SJSA1 (cell line): ENCODE data around the gene KSR2. TPM values are rescaled to one million over a fixed set of nuclear protein-coding genes. Genes with fewer than 3 reads are reported as not detected.
"Not testable (repeated sequence)": the region's sequence is repeated elsewhere in the genome, so short reads cannot be mapped to it uniquely, and the experiment has no call there.

Experiments
- DNase-seq, 2 experiments: peaks; one replicate each; pipeline ENCODE4 v3.0.0-alpha.2; 2015 to 2020; ENCODE audit warnings: low spot score in 2 of 2, low read depth in 1 of 2
- H3K27ac ChIP-seq: fragments of 250-450 bp; sonication (Bioruptor Pico); 2 replicates; pipeline ENCODE4 v1.5.1; 2020; ENCODE audit warnings: mild to moderate bottlenecking, moderate library complexity
- H3K27me3 ChIP-seq: fragments of 250-450 bp; sonication (Bioruptor Pico); replicated peaks from 2 replicates; pipeline ENCODE4 v1.5.1; 2020; ENCODE audit warnings: mild to moderate bottlenecking, moderate library complexity
- H3K36me3 ChIP-seq: fragments of 250-450 bp; sonication (Bioruptor Pico); 2 replicates; pipeline ENCODE4 v1.5.1; 2020; ENCODE audit warnings: mild to moderate bottlenecking
- H3K4me1 ChIP-seq: fragments of 250-450 bp; sonication (Bioruptor Pico); replicated peaks from 2 replicates; pipeline ENCODE4 v1.6.1; 2021; ENCODE audit warnings: mild to moderate bottlenecking
- H3K4me3 ChIP-seq: fragments of 250-450 bp; sonication (Bioruptor Pico); 2 replicates; pipeline ENCODE4 v1.5.1; 2020; ENCODE audit warnings: mild to moderate bottlenecking
- H3K9me3 ChIP-seq: fragments of 250-450 bp; sonication (Bioruptor Pico); replicated peaks from 2 replicates; pipeline ENCODE4 v1.5.1; 2020; ENCODE audit warnings: mild to moderate bottlenecking
- total RNA-seq: library from RNA; depleted of rRNA; stranded (reverse); fragments of >200 nt; shearing (Covaris generic); gene quantifications from 2 replicates; pipeline ENCODE4 v1.2.3, GENCODE V29; 2014

Gene KSR2
- total RNA-seq, 1 experiment from 2014 or later, result 0.03 TPM

DNA sequence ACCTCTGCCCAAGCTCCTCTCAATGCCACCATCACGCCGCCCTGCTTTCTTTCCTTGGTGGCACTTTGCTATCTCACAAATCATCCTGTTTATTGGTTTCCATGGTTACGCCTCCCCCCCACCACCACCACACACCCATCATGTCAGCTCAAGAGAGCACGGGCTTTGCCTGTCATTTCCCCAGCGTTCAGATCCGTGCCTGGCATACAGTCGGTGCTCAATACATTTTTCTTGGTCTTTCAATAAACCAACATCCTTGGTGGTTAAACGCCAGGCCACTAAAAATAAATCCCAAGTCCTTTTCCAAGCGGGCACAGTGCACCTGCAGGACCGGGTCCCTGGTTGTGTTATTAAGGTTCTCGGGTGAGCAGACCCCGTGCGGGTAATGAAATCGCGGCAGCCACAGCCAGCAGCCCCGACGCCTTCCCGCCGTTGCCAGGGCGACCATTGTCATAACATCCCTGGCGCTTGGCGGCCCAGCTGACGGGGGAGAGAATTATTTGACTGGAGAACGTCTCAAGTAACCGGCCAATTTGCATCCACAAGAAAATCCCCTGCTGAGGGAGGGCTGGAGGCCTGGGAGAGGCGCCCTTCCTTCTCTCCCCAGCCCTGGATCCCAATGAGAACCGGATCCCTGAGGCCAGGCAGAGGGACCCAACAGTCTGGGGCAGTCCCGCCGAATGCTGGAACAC lies 92.9 kb downstream of the KSR2 start:
- Histone ChIP-seq H3K27ac (no peak overlapping the region), H3K36me3 (no peaks in the 10 kb centered on the region), H3K4me3 (no peak overlapping the region), H3K9me3 (no peaks in the 10 kb centered on the region), H3K4me1 (no peaks in the 10 kb centered on the region), H3K27me3 (no peaks in the 10 kb centered on the region)
- DNase-seq, result no peak

DNA sequence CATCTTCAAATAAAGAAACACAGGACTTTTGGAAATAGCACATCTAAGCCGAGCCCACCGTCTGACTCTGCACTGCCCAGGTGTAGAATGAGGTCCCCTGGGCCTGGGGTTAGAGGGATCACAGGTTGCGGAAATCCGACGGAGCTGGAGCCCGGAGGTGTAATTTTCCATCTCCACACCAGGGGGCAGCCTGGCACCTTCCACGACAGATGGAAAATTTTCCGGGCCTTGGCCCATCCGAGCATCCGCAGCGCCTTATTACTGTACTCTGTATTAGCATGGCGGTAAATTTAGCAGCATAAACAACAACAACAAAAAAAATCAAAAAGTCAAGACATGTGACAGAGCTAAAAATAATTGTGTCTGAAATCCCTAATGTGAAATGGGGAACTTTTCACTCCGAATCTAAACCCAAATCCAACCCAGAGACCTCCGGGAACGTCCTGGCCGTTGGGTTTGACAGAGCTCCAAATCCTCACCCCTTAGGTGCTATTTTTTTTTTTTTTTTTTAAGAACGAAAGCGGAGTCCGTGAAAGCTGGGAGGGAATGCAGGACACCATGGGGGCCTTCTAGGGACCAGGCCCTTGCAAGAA lies 93.9 kb downstream of the KSR2 start:
- no peaks in the 10 kb centered on the region for H3K9me3 ChIP-seq
- peak; percentile 48 to 59 for DNase-seq
- no peaks in the 10 kb centered on the region for H3K4me1 ChIP-seq
- H3K27ac ChIP-seq, result no peak overlapping the region
- no peaks in the 10 kb centered on the region for H3K36me3 ChIP-seq
- H3K27me3 ChIP-seq, result no peaks in the 10 kb centered on the region
- no peak overlapping the region for H3K4me3 ChIP-seq

DNA sequence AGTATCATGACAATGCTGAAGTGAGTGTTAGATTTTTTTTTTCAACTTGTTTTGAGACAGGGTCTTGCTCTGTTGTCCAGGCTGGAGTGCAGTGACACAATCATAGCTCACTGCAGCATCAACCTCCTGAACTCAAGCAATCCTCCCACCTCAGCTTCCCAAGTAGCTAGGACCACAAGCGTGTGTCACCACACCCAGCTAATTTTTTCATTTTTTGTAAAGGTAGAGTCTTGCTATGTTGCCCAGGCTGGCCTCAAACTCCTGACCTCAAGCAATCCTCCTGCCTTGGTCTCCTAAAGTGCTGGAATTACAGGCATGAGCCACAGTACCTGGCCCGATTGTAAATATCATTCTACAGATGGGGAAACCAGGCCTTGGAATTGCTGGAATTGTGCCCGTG lies 94.6 kb downstream of the KSR2 start:
- H3K36me3 ChIP-seq, H3K4me3 ChIP-seq, DNase-seq, H3K4me1 ChIP-seq, H3K9me3 ChIP-seq, H3K27ac ChIP-seq, H3K27me3 ChIP-seq: not testable (repeated sequence)

DNA sequence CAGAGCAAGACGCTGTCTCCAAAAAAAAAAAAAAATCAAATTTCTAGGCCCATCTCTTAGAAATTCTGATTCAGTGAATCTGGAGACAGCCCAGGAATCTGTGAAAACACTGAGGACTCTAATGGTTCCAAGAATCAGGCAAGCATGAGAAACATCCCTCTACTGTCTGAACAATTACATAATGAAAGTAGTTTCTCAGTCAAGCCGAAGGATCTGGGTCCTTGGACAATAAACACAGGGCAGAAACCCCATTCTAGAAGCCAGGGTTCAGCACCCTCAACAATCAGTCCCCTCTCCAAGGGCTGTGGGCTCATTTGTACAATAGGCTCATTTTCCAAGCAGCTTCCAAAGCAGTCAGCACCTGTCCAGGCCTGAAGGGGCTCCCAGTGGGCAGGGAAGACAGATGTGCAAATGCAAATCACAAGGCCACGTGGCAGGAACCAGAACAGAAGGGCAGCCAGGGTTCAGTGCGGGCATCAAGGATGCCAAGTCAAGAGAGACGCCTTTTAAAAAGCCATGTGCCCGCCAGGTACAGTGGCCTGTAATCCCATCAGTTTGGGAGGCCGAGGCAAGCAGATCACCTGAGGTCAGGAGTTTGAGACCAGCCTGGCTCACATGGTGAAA lies 96.1 kb downstream of the KSR2 start:
- no peaks in the 10 kb centered on the region for H3K36me3 ChIP-seq
- H3K4me3 ChIP-seq, result no peak overlapping the region
- H3K4me1 ChIP-seq, result no peaks in the 10 kb centered on the region
- no peak overlapping the region for H3K27ac ChIP-seq
- no peaks in the 10 kb centered on the region for H3K9me3 ChIP-seq
- no peak for DNase-seq
- no peaks in the 10 kb centered on the region for H3K27me3 ChIP-seq

DNA sequence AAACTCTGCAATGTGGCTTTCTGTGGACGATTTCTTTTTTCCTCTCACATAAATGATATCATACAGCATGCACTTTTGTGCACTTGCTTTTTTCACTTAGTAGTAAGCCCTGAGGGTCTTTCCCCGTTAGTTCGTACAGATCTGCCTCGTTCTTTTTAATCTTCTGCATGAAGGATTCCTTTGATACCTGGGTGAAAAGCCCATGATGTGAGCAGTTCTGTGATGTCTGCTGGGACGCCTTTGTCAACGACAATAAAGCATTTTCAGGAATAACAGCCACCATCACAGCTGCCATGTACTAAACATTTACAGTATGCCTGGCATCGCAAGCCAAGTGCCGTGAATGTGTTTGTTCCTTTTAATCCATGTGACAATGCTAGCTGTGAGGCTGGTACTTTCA lies 99.2 kb downstream of the KSR2 start:
- peaks cover under 1% of the 10 kb centered on the region; the same call in 1 of the 2 replicates for H3K4me1 ChIP-seq
- H3K36me3 ChIP-seq, result no peaks in the 10 kb centered on the region
- no peak for DNase-seq
- no peak overlapping the region for H3K4me3 ChIP-seq
- no peaks in the 10 kb centered on the region for H3K27me3 ChIP-seq
- no peaks in the 10 kb centered on the region for H3K9me3 ChIP-seq
- H3K27ac ChIP-seq, result no peak overlapping the region

DNA sequence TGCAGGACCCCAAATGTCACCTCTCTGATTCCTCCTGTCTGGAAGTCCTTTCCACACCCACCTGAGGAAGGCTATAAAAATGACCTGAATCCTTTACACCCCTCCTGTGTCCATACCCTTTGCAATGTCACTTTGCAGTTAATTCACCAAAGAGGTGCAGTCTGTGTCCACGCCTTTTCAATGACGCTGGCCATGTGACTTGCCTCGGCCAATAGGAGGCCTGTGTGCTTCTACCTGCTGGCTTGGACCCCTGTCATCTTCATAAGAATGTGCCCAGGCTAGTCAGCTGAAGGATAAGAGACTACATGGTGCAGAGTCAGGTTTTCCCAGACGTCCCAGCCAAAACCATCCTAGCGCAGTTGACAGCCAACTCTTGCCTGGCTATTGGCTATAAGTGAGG lies 101.4 kb downstream of the KSR2 start:
- H3K9me3 ChIP-seq, result no peaks in the 10 kb centered on the region
- H3K27ac ChIP-seq, result no peak overlapping the region
- H3K4me3 ChIP-seq, result no peak overlapping the region
- H3K36me3 ChIP-seq, result no peaks in the 10 kb centered on the region
- no peak for DNase-seq
- peaks cover 5% of the 10 kb centered on the region for H3K4me1 ChIP-seq
- no peaks in the 10 kb centered on the region for H3K27me3 ChIP-seq

DNA sequence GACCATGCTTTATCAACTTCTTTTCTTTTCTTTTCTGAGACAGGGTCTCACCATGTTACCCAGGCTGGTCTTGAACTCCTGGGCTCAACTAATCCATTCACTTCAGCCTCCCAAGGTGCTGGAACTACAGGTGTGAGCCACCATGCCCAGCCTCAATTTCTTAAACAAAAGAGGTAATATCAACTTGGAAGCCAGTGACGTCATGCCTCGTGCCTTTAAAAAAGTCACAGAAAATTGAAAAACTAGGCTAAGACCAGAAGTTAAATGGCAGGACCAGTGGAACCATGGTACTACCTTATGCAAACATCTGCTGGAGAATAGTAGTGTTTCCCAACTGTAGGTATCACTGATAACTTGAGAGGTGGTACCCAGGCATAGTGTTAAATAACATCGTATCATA lies 103.3 kb downstream of the KSR2 start:
- Histone ChIP-seq H3K27ac (no peak overlapping the region), H3K4me1 (peaks cover 5% of the 10 kb centered on the region), H3K4me3 (no peak overlapping the region), H3K9me3 (no peaks in the 10 kb centered on the region), H3K27me3 (no peaks in the 10 kb centered on the region), H3K36me3 (no peaks in the 10 kb centered on the region)
- no peak for DNase-seq

DNA sequence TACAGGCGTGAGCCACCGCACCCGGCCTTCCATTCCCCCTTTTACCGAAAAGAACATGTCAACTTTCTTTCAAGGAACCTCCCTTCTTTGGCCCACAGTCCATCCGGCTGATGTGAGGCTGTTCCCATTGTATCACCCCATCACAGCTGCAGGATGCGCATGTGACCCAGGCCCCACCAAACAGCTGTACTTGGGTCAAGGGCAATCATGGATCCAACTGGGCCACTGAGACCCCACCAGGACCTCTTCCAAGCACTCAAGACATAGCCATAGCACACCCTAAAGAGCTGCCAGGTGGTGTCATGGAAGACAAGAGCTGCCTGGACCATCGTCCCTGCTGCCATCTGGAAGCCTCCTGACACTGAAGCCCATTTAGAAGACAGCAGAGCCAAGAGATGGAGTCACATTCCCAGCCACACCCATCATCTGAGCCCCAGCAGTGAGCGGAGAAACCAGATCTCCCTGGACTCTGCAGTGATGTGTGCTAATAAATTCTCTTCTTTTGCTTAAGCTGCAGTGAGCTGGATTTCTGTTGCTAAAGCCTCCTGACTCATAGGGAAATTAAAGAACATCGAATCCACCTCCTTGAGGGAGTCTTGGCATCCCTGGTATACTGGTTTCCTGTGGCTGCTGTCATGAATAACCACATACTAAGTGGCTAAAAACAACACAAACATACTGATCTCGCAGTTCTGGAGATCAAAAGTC lies 105.6 kb downstream of the KSR2 start:
- no peak overlapping the region for H3K27ac ChIP-seq
- H3K4me1 ChIP-seq, result peaks cover 5% of the 10 kb centered on the region
- no peak for DNase-seq
- H3K27me3 ChIP-seq, result no peaks in the 10 kb centered on the region
- no peaks in the 10 kb centered on the region for H3K9me3 ChIP-seq
- H3K36me3 ChIP-seq, result no peaks in the 10 kb centered on the region
- no peak overlapping the region for H3K4me3 ChIP-seq

DNA sequence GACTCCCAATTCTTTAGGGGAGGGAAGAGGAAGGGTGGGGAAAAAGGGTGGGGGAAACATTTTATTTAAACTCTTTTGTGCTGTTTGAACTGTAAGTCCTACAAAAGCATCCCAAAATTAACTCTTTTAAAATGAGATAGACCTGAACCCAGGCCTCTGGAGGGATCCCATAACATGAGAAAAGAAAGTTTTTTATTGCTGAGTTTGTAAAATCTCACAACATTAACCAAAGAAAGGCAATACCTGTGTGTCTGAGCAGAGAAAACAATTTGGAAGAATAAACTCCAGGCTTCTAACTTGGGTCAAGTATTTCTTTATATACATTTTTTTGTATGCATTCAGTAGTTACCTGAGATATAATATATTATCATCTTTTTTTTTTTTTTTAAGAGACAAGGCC lies 107.1 kb downstream of the KSR2 start:
- no peaks in the 10 kb centered on the region for H3K9me3 ChIP-seq
- H3K27me3 ChIP-seq, result no peaks in the 10 kb centered on the region
- no peak overlapping the region for H3K27ac ChIP-seq
- DNase-seq, result no peak
- no peak overlapping the region for H3K4me3 ChIP-seq
- H3K36me3 ChIP-seq, result no peaks in the 10 kb centered on the region
- H3K4me1 ChIP-seq, result peaks cover 13% of the 10 kb centered on the region

DNA sequence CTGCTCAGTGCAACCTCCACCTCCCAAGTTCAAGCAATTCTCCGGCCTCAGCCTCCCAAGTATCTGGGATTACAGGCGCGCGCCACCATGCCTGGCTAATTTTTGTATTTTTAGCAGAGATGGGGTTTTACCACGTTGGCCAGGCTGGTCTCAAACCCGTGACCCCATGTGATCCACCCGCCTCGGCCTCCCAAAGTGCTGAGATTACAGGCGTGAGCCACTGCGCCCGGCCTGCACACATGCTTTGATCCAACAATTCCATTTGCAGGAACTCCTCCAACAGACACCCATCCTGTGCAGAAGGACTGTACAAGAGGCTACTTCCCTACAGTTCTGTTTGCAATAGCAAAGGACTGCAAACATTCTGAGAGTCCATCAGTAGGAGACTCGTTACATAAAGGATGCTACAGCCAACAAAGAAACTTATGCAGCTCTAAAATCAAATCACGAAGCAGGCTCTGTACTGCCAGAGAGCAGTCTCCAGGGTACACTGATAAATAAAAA lies 108.0 kb downstream of the KSR2 start:
- H3K36me3 ChIP-seq, DNase-seq, H3K9me3 ChIP-seq, H3K27me3 ChIP-seq, H3K4me3 ChIP-seq, H3K27ac ChIP-seq: not testable (repeated sequence)
- H3K4me1 ChIP-seq, result peaks cover 13% of the 10 kb centered on the region

DNA sequence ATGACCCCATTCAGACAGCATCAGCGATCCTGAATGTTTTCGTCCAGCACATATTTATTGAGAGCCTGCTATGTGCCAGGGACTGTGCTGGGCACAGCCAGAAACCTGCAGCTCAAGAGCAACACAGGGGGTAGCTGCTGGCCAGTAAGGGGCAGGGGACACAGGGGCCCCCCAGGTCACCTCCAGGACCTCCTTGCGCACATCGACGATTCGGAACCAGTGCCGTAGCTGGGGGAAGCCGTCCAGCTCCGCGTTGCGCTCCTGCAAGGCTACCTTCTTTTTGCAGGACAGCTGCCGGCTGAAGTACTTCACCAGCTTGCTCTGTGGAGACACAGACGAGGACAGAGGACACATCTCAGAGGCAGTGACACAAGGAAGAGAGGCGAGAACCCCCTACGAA lies 108.7 kb downstream of the KSR2 start:
- no peaks in the 10 kb centered on the region for H3K27me3 ChIP-seq
- no peaks in the 10 kb centered on the region for H3K36me3 ChIP-seq
- no peaks in the 10 kb centered on the region for H3K9me3 ChIP-seq
- H3K4me1 ChIP-seq, result peaks cover 13% of the 10 kb centered on the region
- no peak overlapping the region for H3K4me3 ChIP-seq
- H3K27ac ChIP-seq, result no peak overlapping the region
- no peak for DNase-seq

DNA sequence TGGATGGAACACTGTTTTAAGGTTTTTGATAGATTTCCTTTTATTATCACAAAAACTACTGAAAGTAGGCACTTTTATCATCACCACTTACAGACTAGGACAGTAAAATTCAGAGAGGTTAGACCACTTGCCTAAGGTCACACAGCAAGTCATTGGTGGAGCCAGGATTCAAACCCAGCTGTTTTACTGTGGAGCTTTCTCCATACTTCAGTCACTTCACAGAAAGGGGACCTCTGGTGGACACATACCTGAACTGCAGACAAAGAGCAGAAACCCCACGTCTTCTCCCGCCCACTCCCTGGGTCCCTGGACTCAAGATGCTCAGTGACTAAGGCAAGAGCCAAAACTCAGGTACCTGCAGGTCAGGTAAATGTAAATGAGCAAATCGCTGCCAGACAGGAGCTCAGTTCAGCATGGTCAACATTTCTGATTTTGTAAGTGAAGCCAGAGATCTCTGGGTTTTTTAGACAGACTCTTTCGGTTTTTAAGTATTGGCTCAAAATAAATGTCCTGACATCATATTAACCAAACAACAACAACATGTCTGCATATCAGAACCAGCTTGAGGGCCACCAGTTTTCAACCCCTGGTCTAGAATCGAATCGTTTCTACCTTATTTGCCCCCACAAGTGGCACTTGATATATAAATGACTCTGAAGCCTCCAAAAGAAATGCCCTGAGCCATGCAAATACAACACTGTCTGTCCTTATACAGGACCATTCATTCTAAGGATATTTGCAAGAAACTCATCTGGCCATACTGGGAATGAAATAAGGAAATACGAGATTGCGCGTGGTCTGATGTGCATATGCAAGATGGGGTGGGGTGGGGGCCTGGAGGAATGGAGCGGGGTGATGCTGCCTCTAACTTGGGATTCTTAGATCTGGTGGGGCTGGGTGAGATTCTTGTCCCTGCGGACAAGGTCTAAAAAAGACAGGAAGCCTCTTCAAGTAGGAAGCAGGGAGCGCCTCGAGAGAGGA lies 110.9 kb downstream of the KSR2 start:
- peak; percentile 23 to 53 for DNase-seq

DNA sequence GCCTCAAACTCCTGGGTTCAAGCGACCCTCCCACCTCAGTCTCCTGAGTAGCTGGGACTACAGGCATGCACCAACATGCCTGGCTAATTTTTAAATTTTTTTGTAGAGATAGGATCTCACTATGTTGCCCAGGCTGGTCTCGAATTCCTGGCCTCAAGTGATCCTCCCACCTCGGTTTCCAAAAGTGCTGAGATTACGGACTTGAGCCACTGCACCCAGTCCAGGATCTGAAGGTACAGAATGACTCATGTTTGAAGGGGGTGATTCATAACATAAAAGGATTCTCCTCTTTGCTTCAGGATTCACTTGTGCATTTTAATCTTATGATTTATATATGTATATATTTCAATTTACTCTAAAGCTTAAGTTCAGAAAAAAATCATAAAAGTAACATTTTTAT lies 111.7 kb downstream of the KSR2 start:
- not testable (repeated sequence) for H3K4me1 ChIP-seq, H3K36me3 ChIP-seq, H3K9me3 ChIP-seq, DNase-seq, H3K4me3 ChIP-seq, H3K27ac ChIP-seq, H3K27me3 ChIP-seq

More for the DNA sequence above, 110.9 kb downstream of the KSR2 start:
- Histone ChIP-seq H3K27me3 (no peaks in the 10 kb centered on the region), H3K27ac (no peak overlapping the region), H3K4me3 (no peak overlapping the region), H3K4me1 (peaks cover 8% of the 10 kb centered on the region; the same call in 1 of the 2 replicates), H3K9me3 (peaks cover 3% of the 10 kb centered on the region; the same call in 1 of the 2 replicates), H3K36me3 (no peaks in the 10 kb centered on the region)
